ENCODE measurements around the gene TAF3. TPM values are rescaled to one million over a fixed set of nuclear protein-coding genes. Genes with fewer than 3 reads are reported as not detected.

Gene TAF3
- total and polyA plus RNA-seq, 12 donors: 3.6 to 14.9 (median 11.0) TPM

GRCh38 chr10:8053446-8054243 is 235.3 kb downstream of the TAF3 start:
- intact Hi-C loops (cut with DNase I): loop anchor here in 6 of 10 donors (5.0 to 10.0 kb wide), 7 partner anchors 179 to 421 kb away; no protein-coding TSS in a partner anchor
- ATAC-seq: peak; percentile 83 to 92 (median 90)
- peak in 8 of 9 donors; percentile 72 to 88 (median 79) for TF ChIP-seq CTCF (IDR thresholded peaks at IDR 0.05)

GRCh38 chr10:8054244-8054493 is 235.9 kb downstream of the TAF3 start:
- intact Hi-C loops (cut with DNase I): loop anchor here in 6 of 10 donors (5.0 to 10.0 kb wide), 7 partner anchors 179 to 421 kb away; no protein-coding TSS in a partner anchor
- Histone ChIP-seq H3K36me3 (peaks cover 0 to 4% (median 0%) of the 10 kb centered on the region in 9 donors), H3K27me3 (peaks cover 24 to 100% (median 93%) of the 10 kb centered on the region in 7 donors), H3K27ac (peak overlapping the region in 9 of 10 donors; percentile 45 to 89 (median 75)), H3K4me1 (peaks cover 8 to 77% (median 54%) of the 10 kb centered on the region in 9 donors), H3K4me3 (peak overlapping the region; percentile 30 to 68 (median 60)), H3K9me3 (no peaks in the 10 kb centered on the region)
- no peak for DNase-seq
- ATAC-seq: peak in 6 of 8 donors; percentile 3 to 34 (median 14)
- no peak for TF ChIP-seq CTCF (IDR thresholded peaks at IDR 0.05)
- 0 to 2% methylated on average over 24 to 25 of the region's 25 CpGs for WGBS, 2 donors

More at GRCh38 chr10:8053446-8054243, 235.3 kb downstream of the TAF3 start:
- Histone ChIP-seq H3K27me3 (peaks cover 29 to 100% (median 94%) of the 10 kb centered on the region in 7 donors), H3K27ac (peak overlapping the region in 9 of 10 donors; percentile 45 to 89 (median 75)), H3K4me1 (peaks cover 8 to 77% (median 57%) of the 10 kb centered on the region in 9 donors), H3K36me3 (peaks cover 0 to 2% (median 0%) of the 10 kb centered on the region in 9 donors), H3K9me3 (no peaks in the 10 kb centered on the region), H3K4me3 (peak overlapping the region; percentile 30 to 68 (median 60))
- peak; percentile 83 to 87 for DNase-seq
- WGBS, 2 donors: 1% methylated on average over 60 of the region's 60 CpGs

- Histone ChIP-seq H3K36me3 (peaks cover 0 to 4% (median 0%) of the 10 kb centered on the region in 9 donors), H3K9me3 (no peaks in the 10 kb centered on the region), H3K27ac (peak within 1 kb of the TSS in 9 of 10 donors; percentile 45 to 89 (median 77)), H3K27me3 (peaks cover 20 to 100% (median 93%) of the 10 kb centered on the region in 7 donors), H3K4me3 (peak within 1 kb of the TSS; percentile 36 to 68 (median 60)), H3K4me1 (peaks cover 7 to 77% (median 54%) of the 10 kb centered on the region in 9 donors)
- no peak for TF ChIP-seq CTCF (IDR thresholded peaks at IDR 0.05)
- 1 to 2% methylated on average over 62 to 65 of the region's 65 CpGs for WGBS, 2 donors
- intact Hi-C loops (cut with DNase I): loop anchor here in 6 of 10 donors (1.0 to 10.0 kb wide), 8 partner anchors 180 to 420 kb away; partner anchors contain the start of gene TAF3 (in 1 of the 6)
- ATAC-seq: peak in 7 of 8 donors; percentile 39 to 58 (median 50)
- peak; percentile 58 to 68 for DNase-seq
These were observed 236.4 kb downstream of the TAF3 start, which contains the start of gene GATA3 for GRCh38 chr10:8054494-8055407. GATA3 (plus strand) TSS chr10:8054688; CDS start chr10:8055656, 968 bp downstream.

Data from heart right ventricle (tissue), 16 donors.